Stimulated activated CD4-positive, alpha-beta T cell treated with anti-CD3 and anti-CD28 coated beads, Interleukin-12 subunit alpha, Interleukin-12 subunit beta, amount 100 ng/mL, for 48 hours (primary cell): ENCODE results near the gene DAND5.
A peak's percentile ranks its signal among the peaks of the same experiment; 100 is the strongest.

Experiments used
- DNase-seq, 3 donors: peaks; one replicate each; pipeline ENCODE4 v3.0.0-alpha.2; 2020; ENCODE audit warnings: low read depth in 2 of 3, low spot score in 1 of 3

The DAND5 gene

DNA sequence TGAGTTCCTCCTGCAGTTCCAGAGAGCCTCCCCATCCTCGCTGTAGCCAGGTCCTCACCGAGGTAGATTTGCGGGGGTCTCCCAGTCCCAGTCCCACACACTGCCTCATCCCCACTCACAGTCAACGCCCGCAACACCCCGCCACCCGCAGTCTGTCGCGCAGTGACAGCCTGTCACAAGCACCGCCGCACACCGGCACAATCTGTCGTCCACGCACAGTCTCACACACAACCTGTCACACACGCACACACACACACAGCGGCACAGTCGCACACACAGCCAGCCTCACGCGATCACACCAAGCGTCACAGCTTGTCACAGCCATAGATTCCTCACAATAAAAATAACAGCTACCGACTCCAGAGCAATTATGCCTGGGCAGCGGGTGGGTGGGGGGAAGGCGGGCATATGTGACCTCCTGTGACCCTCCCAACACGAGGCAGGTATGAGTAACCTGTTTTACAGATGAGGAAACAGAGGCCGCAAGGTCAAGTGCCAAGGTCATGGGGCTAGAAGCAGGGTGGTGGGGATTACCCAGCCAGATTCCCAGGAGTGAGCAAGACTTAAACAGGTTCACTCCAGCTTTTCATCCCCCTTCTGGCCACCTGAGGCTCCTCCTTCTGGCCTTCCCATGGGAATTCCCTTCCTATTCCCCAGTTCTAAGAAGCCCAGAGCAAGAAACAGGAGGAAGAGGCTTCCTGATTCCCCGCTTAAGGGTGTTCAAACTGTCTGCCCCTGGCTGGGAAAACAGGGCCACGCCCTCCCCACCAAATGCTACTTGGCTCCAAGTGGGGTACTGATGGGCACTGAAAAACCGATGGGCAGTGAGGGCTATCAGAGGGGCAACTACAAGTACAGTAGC lies 39.8 kb downstream of the DAND5 start:
- no peak for DNase-seq

DNA sequence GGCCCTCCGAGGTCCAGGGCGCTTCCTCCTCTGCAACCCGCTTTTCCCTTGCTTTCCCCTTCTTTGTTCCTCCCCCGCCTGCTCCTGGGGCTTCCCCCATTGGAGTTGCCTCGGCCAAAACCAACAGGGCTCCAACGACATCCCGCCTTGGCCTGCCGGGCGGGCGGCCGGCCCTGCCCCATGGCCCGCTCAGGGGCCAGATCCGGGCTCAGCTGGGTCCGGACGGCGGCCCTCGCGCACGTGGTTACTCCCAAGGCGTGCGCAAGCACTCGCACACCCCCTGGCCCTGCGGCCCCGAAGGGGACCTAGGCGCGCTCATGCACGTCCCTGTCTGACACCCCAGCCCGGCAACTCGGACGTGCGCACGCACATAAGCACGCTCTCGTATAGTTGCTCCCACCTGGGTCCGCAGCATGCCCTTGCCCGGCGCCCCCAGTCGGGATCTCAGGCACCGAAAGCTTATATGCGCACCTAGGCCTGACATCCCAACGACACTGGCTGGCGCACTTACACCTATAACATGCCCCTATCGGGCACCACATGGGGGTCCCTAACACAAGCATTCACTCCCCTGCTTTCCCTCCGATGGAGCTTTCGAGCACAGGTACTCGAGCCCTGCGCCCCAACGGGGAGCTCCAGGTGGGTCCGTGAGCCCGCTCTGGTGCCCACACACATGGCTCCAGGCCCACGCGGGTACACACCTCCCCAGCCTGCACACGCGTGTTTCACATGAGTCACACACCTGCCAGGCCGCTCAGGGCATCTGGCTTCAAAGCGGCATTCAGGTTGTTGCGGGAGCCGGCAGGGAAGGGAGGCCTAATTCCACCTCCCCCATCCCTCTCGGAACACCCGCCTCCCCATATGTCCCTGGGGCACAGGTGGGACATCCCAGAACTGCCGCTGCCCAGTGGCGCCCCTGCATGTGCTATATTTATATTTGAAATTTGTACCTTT lies 40.9 kb downstream of the DAND5 start:
- no peak for DNase-seq

DNA sequence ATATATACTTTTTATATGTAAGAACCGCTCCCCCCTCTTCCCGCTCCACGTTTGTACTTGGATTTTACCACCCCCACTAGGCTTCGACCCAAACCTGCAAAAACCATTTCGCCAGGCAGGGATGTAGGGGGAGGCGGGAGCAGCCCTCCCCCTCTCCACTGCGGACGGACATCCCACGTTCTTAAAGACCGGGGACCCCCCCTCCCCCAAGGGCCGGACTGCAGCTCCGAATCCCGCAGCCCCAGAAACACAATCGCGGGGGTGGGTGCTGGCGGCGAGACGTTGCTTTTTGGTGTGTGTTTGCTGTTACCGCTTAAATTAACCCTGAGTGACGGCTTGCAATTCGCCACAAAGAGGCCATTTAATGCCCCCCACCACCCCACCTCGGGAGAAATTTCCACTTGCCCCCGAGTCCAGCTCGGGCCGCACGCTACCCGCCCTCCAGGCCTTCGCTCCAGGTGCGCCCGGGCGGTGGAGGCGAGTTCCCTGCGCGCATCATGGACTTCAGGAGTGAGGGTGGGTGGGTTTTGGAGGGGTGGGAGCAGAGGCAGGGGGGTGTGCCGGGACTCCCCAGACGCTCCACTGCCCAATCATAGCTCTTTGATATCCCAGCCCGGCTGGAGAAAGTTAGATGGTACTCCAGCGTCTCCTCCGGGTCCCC lies 41.7 kb downstream of the DAND5 start:
- DNase-seq = no peak

DNA sequence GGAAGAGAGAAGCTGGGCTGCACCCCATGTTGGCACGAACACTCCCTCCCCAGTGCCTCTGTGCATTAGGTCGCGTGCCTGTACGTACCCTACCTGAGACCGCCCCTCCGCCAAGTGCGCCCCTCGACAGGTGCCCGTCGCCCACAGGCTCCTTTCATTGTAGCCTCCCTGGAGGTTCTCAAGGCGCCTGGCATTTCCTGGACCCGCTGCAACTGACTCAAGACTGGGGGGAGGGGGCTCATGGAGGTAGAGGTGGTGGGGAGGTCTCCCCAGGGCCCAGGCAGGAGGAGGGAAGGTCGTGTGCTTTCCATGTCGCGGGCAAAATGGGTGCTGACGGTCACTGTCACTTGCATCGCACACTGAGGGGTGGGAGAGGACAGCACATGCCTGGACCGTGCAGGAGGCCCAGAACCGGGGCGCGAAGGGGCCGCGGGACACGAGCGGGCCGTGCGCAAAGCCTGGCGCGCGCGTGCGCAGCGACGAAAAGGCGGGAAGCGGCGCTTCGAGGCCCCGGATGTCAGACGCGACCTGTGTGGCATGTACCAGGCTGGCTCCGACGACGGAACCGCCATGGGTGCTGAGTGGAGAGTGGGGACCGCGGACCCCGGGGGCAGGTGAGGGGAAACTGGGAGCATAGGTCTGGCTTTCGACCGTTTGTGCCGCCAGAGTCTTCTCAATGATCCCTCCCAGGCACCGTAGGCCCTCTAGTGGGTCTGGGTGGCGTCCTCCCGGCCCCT lies 42.4 kb downstream of the DAND5 start:
- DNase-seq = no peak

DNA sequence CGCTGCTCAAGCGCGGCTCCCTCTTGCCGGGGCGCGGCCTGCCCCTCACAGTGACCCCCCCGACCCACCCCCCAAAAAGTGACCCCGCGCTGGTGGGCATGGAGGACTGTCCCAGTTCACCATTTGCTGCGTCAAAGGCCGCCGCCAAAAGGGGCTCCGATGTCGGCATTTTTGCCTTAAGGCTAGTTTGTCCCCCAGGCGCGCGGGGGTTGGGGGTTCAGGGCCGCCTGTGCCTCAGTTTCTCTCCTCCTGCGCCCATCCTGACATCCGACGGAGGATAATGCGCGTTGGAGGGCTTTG lies 43.0 kb downstream of the DAND5 start:
- DNase-seq = no peak

DNA sequence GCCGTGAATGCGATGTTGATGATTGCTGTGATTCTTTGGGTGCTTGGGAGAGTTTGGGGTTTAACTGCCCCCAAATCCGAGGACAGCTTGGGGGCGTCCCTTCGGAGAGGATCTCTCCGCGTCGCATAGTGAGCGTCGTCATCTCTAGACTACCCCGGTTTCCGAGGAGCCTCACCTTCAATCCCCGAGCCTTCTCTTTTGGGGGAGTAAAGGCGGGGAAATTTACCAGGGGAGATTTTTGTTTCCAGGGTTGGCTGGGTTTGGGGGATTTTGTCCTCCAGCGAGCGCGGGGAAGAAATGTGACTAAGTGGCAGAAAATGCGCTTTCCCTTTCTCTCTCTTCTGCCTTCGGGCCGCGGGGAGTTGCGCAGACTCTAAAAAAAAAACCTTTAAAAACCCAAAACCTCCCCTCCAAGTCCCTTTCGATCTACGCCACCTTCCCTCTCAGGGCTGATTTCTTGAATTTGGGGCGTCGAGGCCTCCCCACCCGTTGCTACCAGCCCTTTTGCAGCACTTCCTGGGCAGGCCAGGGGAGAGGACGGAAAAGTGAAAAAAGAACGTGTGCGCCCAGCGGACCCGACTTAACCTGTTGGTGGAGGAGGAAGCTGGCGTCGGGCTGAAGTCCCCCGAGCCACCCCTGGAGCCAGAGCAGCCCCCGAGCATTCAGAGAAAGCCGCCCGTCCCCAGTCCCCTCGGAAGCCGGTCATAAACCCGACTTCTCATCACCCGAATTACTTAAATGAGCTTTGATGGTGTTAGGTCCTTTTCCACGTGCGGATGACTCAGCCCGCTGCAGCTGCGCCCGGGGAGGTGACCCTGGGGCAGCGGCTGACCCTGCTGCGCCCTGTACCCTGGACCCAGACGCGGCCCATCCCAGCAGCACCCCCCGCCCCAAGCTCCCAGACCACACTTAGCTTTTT lies 43.6 kb downstream of the DAND5 start:
- peak in 1 of 3 donors; percentile 21 for DNase-seq

DNA sequence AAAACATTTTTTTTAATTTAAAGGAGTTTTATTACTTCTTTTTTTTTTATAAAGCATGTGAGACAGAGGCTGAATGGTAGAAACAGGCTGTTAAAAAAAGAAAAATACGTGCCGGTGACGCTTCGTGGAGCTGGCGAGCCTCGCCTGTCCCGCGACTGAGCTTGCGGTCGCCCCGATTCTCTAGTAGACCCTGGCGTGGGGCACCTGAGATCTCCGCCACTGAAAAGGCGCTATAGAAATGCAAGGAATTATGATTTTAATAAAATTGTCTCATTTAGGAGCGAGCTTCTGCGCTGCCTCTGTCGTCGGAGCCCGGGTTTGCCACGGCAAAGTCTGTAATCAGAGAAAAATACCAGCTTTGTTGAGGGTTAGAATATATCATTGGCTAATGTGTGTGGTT lies 44.3 kb downstream of the DAND5 start:
- DNase-seq = no peak

DNA sequence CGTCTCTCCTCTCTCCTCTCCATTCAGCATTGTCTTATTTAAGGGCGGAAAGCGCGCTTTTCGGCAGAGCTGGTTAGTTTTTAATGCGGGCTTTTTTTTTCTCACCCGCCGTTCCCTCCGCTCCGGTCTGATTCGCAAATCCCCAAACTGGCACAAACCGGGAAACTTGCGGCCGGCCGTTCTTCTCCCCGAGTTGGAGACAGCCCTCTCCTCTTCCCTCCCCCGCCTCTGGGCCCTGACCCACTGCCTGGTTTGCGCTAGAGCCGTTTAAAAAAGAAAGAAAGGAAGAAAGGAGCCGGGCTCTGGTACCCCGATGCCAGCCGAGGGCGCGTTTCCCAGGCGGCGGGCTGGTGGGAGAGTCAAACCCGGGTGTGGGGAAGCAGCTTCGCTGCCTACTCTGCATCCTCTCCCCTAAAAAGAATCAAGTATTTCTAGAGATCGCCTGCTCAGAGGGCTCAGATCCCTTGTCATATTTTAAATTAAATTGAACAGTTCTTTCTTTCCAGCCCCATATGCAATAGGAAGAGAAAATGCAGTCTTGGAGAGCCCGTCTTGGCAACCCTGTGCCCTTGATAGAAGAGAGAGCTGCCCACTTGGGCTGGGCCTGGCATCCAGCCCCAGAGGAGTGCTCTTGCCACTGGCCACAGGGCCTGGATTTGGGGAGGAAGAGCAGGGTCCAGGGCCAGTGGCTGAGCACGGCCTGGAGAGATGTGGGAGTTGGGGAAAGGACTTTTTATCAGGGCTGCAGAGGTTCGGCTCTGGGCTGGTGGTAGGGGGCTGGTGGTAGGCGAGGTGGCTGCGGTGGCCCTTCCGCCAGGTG lies 44.9 kb downstream of the DAND5 start:
- no peak for DNase-seq

DNA sequence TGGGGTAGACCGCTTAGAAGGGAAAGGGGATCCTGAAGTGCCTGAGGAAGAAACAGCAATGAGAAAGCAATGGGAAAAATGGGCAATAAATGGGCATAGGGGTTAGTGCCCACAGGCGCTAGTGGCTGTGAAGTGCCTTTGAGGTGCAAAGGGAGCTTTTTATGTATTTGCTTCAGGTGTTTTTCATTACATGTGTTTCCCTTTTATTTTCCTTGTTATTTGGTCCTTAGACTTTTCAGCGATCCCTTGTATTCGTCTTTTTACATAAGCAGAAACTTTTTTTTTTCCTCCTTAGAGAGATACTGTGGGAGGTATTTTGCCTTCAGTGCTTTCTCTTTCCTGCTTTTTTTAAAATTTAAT lies 45.5 kb downstream of the DAND5 start:
- DNase-seq = no peak

DNA sequence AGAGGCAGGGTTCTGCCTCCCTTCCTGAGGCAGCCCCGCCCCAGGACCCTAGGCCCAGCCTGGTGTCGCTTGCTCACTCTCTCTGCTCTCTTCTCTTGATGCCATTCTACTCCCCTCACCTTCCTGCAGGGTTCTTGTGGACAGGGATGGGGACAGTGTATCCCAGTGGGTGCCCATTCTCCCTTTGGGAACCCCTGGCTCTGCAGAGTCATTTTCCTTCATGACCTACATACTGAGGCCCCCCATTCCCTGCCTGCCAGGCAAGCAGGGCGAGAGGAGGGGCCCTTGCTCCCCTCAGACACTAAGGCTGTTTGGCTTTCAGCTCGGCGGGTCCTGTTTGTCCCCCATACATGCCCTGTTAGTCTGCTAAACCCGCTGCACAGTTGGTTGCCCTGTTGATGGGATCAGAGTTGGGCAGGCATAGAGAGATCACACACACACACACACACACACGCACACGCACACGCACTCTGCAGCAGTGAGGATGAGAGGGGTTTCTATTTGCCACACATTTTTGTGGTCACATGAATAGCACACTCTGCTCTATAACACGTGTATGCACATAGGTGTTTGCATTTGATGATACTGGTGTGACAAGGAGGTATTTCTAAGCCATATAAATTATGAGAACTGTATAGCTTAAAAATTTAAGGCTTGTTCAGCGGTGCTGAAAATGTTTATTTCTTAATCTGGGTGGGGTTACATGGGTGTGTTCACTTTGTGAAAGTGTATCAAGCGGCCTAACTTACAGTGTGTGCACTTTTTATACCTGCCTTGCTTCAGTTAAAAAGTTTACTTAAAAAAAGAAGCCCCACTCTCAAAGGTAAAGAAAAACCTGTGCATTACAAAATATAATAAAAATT lies 46.2 kb downstream of the DAND5 start:
- no peak for DNase-seq

DNA sequence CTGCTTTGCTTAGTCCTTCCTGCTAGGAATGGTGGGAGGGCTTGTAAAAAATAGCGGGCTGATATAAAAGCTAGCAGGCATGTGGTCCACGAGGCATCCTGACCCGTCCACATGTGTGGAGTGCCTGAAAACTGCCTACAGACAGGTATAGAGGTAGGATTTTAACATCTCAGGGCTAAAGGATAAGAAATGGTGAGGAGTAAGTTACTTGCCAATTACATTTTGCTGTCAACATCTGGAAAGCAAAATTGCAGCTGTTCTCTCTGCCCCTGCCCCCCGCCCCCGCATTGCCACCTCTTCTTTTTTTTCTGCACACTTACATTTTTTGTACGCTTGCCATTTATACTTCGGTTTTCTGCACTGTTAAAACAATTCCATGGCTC lies 46.9 kb downstream of the DAND5 start:
- DNase-seq = no peak

DNA sequence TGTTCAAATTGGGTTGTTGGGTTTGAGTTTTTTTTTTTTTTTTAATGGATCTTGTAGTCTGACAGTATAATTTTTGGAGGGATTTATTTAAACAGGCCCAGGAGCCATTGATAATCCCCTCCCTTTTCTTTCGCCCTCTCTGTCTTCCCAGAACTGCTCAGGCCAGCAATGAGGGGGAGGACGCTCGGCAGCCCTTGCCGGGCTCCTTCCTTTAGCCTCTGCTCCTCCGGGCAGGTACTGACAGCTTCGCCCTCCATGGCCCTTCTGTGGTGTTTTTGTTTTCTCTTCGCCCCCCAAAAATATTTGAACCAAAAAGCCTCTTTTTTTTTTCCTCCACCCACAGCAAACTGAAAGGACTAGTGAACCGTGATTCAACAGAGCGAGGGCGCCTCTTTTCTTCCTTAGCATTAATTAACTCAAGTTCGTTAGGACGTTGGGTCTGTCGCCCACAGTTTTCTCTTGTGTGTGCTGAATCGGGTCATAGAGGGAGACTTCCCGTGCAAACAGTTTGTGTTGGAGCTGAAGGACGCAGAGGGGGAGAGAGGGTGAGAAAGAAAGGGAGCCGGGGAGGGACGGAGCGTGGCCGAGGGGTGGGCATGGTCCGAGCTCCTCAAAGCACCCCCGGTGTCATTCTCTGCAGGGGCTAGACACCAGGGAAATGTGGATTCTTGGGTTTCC lies 47.4 kb downstream of the DAND5 start:
- DNase-seq = no peak

DNA sequence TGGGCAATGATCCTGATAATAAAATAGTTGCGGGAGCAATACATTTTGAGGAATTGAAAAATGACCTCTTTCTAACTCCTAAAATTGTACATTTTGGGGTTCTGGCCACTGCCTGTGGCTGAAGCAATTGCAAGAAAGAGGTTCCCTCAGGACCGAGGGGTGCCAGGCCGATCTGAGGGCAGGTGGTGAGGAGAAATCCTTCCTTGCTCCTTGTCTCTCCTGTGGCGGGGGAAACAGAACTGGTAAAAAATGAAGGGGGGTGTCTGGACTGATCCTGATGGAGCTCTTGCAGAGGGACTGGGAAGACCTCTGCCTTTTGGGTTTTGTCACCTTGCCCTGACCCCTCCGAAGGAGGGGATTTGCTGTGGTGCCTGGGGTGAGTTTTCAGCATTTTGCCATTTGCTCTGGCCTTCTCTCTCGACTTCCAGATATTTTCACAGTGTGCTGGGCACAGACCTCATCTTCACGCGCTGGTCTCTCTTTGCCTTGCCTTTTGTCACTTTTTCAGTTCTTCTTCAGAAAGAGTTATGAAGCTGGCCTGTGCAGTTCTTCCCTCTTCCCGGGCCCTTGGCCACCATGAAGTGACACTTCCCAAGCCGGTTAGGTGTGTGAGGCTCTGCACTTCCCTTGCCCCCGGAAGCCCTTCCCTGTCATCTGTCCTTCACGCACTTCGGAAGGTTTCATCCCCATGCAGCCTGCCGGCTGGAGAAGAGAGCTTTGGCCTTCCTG lies 48.1 kb downstream of the DAND5 start:
- DNase-seq = no peak

DNA sequence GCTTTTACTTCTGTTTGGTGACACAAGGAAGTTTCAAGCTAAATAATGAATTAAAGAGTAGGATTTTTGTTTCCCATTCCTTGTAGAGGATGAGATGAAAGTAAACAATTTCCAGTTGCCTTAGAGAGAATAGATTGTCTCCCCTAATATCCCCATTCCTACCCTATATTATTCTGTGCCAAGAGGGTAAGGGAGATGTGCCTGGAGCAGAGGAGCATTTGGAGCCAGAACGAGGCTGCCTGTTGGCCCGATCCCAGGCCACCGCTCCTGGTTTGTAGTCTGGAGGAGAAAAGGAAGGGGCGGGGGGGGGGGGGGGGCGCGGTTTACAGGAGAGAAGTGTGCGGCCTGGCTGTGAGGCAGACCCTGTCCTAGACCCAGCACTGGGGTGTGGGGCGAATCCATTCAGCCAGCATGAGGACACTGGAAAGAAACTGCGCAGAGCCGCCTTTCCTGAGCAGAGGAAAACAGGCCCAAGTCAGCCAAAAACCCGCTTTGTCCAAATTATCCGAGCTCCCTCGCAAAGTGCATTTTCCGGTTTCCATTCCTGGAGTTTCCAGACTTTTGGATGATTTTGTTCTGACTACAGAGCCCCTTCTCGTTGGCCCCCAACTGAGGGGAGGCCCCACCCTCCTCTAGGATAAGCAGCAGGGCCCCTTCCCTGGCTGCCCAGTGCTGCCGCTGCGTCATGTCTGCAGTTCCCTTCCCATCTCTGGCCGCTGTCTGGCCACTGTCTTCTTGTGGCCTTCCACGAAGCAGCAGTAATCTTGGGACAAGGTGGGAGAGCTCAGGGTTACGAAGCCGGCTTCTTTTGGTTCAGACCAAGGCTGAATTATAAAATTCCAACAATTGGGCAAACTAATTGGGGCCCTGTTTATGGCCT lies 48.9 kb downstream of the DAND5 start:
- no peak for DNase-seq

DNA sequence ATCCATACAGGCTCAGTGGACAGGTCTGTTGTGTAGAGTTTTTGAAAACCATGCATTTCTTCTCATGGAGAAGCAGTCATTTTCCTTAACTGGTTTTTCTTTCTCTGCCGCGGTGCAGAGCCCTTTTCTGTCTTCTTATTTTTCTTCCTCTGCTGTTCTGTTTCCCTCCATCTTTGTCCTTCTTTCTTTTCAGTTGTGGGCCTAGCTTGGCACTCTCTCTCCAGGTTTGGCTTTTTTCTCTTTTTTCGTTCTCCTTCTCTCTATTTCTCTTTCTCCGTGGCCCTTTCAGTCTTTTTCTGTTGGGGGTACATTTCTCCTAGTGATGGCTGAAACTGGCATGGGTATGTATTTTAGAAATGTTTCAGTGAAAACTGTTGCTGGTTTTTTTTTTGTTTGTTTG lies 50.0 kb downstream of the DAND5 start:
- DNase-seq = no peak

DNA sequence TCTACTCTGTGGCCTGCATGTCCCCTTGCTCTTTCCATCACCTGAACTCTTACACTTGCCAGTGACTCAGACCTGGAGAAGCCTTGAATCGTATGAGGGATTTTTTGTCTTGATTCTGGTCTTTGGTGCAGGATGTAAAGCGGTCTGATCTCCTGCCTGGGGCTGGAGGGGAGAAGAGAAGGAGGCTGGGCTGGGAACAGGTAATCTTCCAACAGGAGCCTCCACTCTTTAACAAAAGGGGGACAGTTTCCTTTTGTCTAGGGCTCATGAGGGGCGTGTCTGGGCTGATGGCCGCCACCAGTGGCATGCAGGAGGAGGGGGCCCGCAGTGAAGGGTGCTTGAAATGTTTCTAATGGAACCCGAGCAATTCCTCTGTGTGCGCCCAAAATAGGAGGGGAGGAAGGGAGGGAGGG lies 50.6 kb downstream of the DAND5 start:
- no peak for DNase-seq
